ENCODE results near the gene LRBA.

Gene LRBA

GRCh38 chr4:150318971-150319370, 696.1 kb downstream of the LRBA start:
- Histone ChIP-seq H3K4me1 (ENCODE audit: control insufficient read depth, low read length) (no peaks in the 10 kb centered on the region), H3K79me2 (ENCODE audit: control insufficient read depth, low read length) (no peaks in the 10 kb centered on the region), H4K20me1 (ENCODE audit: control insufficient read depth, insufficient read depth, low read depth, low read length) (no peaks in the 10 kb centered on the region), H3K9me3 (ENCODE audit: control insufficient read depth, insufficient read depth, low read length) (no peaks in the 10 kb centered on the region), H3K9me2 (replicated peaks; ENCODE audit: control insufficient read depth, low read length) (no peaks in the 10 kb centered on the region), H3F3A (ENCODE audit: control insufficient read depth, insufficient read depth) (no peaks in the 10 kb centered on the region), H3K4me2 (ENCODE audit: low read length) (no peak overlapping the region), H3K36me3 (ENCODE audit: control insufficient read depth, low read length) (peaks cover 3% of the 10 kb centered on the region; the same call in 1 of the 2 replicates), H3K27me3 (ENCODE audit: control insufficient read depth, low read length) (no peaks in the 10 kb centered on the region), H3K27ac (ENCODE audit: low read depth, low read length) (no peak overlapping the region), H3K4me3 (ENCODE audit: low read length) (no peak overlapping the region)
- no peak for TF ChIP-seq EZH2phosphoT487 (IDR thresholded peaks at IDR 0.05; ENCODE audit: borderline replicate concordance, low read length)
- no peak for TF ChIP-seq CTCF (IDR thresholded peaks at IDR 0.05; ENCODE audit: low read depth, low read length, poor library complexity, severe bottlenecking)

GRCh38 chr4:150318527-150318926, 696.6 kb downstream of the LRBA start:
- Histone ChIP-seq H3K79me2 (ENCODE audit: control insufficient read depth, low read length) (no peaks in the 10 kb centered on the region), H3K36me3 (ENCODE audit: control insufficient read depth, low read length) (peaks cover 3% of the 10 kb centered on the region; the same call in 1 of the 2 replicates), H4K20me1 (ENCODE audit: control insufficient read depth, insufficient read depth, low read depth, low read length) (no peaks in the 10 kb centered on the region), H3K27ac (ENCODE audit: low read depth, low read length) (no peak overlapping the region), H3K27me3 (ENCODE audit: control insufficient read depth, low read length) (no peaks in the 10 kb centered on the region), H3F3A (ENCODE audit: control insufficient read depth, insufficient read depth) (no peaks in the 10 kb centered on the region), H3K4me3 (ENCODE audit: low read length) (no peak overlapping the region), H3K4me1 (ENCODE audit: control insufficient read depth, low read length) (no peaks in the 10 kb centered on the region), H3K9me2 (replicated peaks; ENCODE audit: control insufficient read depth, low read length) (no peaks in the 10 kb centered on the region), H3K9me3 (ENCODE audit: control insufficient read depth, insufficient read depth, low read length) (no peaks in the 10 kb centered on the region), H3K4me2 (ENCODE audit: low read length) (no peak overlapping the region)
- no peak for TF ChIP-seq CTCF (IDR thresholded peaks at IDR 0.05; ENCODE audit: low read depth, low read length, poor library complexity, severe bottlenecking)
- no peak for TF ChIP-seq EZH2phosphoT487 (IDR thresholded peaks at IDR 0.05; ENCODE audit: borderline replicate concordance, low read length)

- Histone ChIP-seq H3K9me3 (ENCODE audit: control insufficient read depth, insufficient read depth, low read length) (no peaks in the 10 kb centered on the region), H3K9me2 (replicated peaks; ENCODE audit: control insufficient read depth, low read length) (no peaks in the 10 kb centered on the region), H3F3A (ENCODE audit: control insufficient read depth, insufficient read depth) (no peaks in the 10 kb centered on the region), H3K4me1 (ENCODE audit: control insufficient read depth, low read length) (no peaks in the 10 kb centered on the region), H3K27ac (ENCODE audit: low read depth, low read length) (no peak overlapping the region), H3K79me2 (ENCODE audit: control insufficient read depth, low read length) (no peaks in the 10 kb centered on the region), H3K36me3 (ENCODE audit: control insufficient read depth, low read length) (peaks cover 3% of the 10 kb centered on the region; the same call in 1 of the 2 replicates), H3K4me3 (ENCODE audit: low read length) (no peak overlapping the region), H3K4me2 (ENCODE audit: low read length) (no peak overlapping the region), H4K20me1 (ENCODE audit: control insufficient read depth, insufficient read depth, low read depth, low read length) (no peaks in the 10 kb centered on the region), H3K27me3 (ENCODE audit: control insufficient read depth, low read length) (no peaks in the 10 kb centered on the region)
- TF ChIP-seq EZH2phosphoT487 (IDR thresholded peaks at IDR 0.05; ENCODE audit: borderline replicate concordance, low read length): no peak
- no peak for TF ChIP-seq CTCF (IDR thresholded peaks at IDR 0.05; ENCODE audit: low read depth, low read length, poor library complexity, severe bottlenecking)
Measured at GRCh38 chr4:150316332-150317205, 698.5 kb downstream of the LRBA start.
